ENCODE measurements around the gene C5orf15. TPM values are rescaled to one million over a fixed set of nuclear protein-coding genes. Genes with fewer than 3 reads are reported as not detected.

The C5orf15 gene
- total RNA-seq, 1 experiment from 2014 or later, result 28.8 TPM

DNA sequence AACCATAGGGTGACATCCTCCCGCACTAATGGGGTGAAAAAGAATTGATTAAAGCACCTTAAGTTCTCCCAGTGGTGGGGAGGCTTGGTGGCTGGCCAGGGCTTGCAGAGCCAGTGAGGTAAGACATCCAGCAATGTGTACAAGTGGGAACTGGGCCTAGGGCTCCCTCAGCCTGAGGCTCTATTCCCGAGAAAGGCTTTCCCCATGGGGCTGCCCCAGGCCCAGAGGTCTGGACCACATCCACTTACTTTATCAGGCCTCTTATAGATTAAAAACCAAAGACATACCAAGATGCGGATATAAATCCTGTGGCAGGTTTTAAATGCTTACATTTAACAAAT lies 35.3 kb downstream of the C5orf15 start (continued):
- TF ChIP-seq, protein P1, sequence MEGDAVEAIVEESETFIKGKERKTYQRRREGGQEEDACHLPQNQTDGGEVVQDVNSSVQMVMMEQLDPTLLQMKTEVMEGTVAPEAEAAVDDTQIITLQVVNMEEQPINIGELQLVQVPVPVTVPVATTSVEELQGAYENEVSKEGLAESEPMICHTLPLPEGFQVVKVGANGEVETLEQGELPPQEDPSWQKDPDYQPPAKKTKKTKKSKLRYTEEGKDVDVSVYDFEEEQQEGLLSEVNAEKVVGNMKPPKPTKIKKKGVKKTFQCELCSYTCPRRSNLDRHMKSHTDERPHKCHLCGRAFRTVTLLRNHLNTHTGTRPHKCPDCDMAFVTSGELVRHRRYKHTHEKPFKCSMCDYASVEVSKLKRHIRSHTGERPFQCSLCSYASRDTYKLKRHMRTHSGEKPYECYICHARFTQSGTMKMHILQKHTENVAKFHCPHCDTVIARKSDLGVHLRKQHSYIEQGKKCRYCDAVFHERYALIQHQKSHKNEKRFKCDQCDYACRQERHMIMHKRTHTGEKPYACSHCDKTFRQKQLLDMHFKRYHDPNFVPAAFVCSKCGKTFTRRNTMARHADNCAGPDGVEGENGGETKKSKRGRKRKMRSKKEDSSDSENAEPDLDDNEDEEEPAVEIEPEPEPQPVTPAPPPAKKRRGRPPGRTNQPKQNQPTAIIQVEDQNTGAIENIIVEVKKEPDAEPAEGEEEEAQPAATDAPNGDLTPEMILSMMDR (IDR thresholded peaks at IDR 0.05 in 2 of 3, conservative IDR thresholded peaks at IDR 0.05 in 1 of 3; ENCODE audit: borderline replicate concordance in 1 of 3, insufficient read depth in 1 of 3, low read depth in 2 of 3, low read length in 2 of 3), result no peak
- TF ChIP-seq ELF1 (IDR thresholded peaks at IDR 0.05; ENCODE audit: borderline replicate concordance, low read depth) (no peak), YY1 (IDR thresholded peaks at IDR 0.05; ENCODE audit: extremely low read depth, insufficient replicate concordance, low read depth, low read length) (no peak), CEBPB (IDR thresholded peaks at IDR 0.05; ENCODE audit: low read depth) (no peak)
- TF ChIP-seq, protein P2, sequence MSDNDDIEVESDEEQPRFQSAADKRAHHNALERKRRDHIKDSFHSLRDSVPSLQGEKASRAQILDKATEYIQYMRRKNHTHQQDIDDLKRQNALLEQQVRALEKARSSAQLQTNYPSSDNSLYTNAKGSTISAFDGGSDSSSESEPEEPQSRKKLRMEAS (IDR thresholded peaks at IDR 0.05), result no peak

DNA sequence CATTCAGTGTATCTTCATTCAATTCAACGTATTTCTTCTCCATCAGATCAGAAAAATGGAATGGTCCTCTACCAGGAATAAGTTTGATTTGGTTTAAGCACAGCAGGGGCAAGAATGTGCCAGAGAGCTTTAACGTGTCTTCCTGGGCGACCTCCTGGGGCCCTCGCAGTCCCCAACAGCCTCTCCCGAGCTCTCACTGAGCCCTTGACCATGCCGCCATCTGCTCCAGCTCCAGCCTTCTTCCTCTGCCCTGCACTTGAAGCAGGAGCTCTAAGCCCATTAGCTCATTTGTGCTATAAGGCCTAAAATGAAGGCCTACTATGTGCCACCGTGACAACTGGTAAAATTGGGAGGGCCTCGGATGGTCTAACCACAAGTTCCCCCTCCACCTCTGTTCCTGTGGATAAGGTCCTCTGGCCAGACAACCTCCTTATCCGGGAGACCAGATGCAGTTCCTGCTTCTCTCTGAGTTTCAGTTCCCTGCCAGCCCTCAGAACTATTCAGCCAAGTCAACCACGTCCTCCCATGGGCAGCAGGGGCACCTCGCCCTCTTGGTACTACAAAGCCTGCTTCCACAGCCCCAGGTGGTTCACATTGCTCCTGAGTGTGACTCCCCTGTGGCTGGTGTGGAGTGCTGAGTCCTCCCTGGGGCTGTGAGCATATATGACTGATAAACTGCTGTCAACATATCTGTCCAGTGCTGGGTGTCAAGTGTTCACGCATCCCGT lies 35.8 kb downstream of the C5orf15 start:
- Histone ChIP-seq H3K4me3 (replicated peaks in 1 of 2; ENCODE audit: low read depth in 1 of 2, low read length in 2 of 2) (no peak overlapping the region), H3K27me3 (ENCODE audit: insufficient read depth, low read length) (no peaks in the 10 kb centered on the region), H3K9me3 (ENCODE audit: control insufficient read depth in 1 of 2, insufficient read depth in 1 of 2, low read depth in 1 of 2, low read length in 2 of 2) (no peaks in the 10 kb centered on the region), H2AFZ (ENCODE audit: low read depth, low read length, poor library complexity, severe bottlenecking) (no peak overlapping the region), H3K79me2 (ENCODE audit: insufficient read depth, low read length) (no peaks in the 10 kb centered on the region), H3K4me2 (ENCODE audit: low read length) (no peak overlapping the region), H4K20me1 (ENCODE audit: insufficient read depth) (no peaks in the 10 kb centered on the region), H3K36me3 (ENCODE audit: control insufficient read depth in 1 of 2, insufficient read depth in 2 of 2, low read length in 2 of 2) (no peaks in the 10 kb centered on the region), H3K27ac (ENCODE audit: low read depth, low read length) (no peak overlapping the region), H3K9ac (ENCODE audit: low read length) (no peak overlapping the region), H3K9me2 (ENCODE audit: insufficient read depth) (no peaks in the 10 kb centered on the region), H3K4me1 (ENCODE audit: control insufficient read depth in 1 of 2, insufficient read depth in 2 of 2, low read length in 2 of 2) (no peaks in the 10 kb centered on the region)
- ChIA-PET CTCF (no interaction called here), POLR2A (no interaction called here), RAD21 (ENCODE audit: low non-redundant PET in 1 of 2, low total read pairs in 2 of 2, uncharacterized antibody in 2 of 2, unreplicated experiment in 2 of 2) (no interaction called here)
- no peak for ATAC-seq
- DNase-seq (ENCODE audit: low read depth, low spot score), result no peak
- no TSS peak for BruUV-seq (replicated peaks)
- intact Hi-C loops (cut with micrococcal nuclease), result no loop called here
- TF ChIP-seq RAD21 (IDR thresholded peaks at IDR 0.05; ENCODE audit: low read depth) (no peak), ELF1 (IDR thresholded peaks at IDR 0.05; ENCODE audit: borderline replicate concordance, low read depth) (no peak), POLR2AphosphoS5 (IDR thresholded peaks at IDR 0.05; ENCODE audit: low read depth, low read length) (no peak), ZNF274 (IDR thresholded peaks at IDR 0.05; ENCODE audit: low read depth, low read length) (no peak), EZH2 (IDR thresholded peaks at IDR 0.05) (no peak), FOSL1 (IDR thresholded peaks at IDR 0.05; ENCODE audit: low read depth) (no peak), YY1 (IDR thresholded peaks at IDR 0.05; ENCODE audit: extremely low read depth, insufficient replicate concordance, low read depth, low read length) (no peak), EZH2phosphoT487 (IDR thresholded peaks at IDR 0.05; ENCODE audit: borderline replicate concordance) (no peak), CEBPB (IDR thresholded peaks at IDR 0.05; ENCODE audit: low read depth) (no peak), SIN3A (IDR thresholded peaks at IDR 0.05; ENCODE audit: low read depth) (no peak)
- TF ChIP-seq, protein P2 (IDR thresholded peaks at IDR 0.05), result no peak
- TF ChIP-seq, protein P3, sequence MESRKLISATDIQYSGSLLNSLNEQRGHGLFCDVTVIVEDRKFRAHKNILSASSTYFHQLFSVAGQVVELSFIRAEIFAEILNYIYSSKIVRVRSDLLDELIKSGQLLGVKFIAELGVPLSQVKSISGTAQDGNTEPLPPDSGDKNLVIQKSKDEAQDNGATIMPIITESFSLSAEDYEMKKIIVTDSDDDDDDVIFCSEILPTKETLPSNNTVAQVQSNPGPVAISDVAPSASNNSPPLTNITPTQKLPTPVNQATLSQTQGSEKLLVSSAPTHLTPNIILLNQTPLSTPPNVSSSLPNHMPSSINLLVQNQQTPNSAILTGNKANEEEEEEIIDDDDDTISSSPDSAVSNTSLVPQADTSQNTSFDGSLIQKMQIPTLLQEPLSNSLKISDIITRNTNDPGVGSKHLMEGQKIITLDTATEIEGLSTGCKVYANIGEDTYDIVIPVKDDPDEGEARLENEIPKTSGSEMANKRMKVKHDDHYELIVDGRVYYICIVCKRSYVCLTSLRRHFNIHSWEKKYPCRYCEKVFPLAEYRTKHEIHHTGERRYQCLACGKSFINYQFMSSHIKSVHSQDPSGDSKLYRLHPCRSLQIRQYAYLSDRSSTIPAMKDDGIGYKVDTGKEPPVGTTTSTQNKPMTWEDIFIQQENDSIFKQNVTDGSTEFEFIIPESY (IDR thresholded peaks at IDR 0.05; ENCODE audit: extremely low read depth, insufficient replicate concordance, low read length), result no peak
- TF ChIP-seq, protein P4, sequence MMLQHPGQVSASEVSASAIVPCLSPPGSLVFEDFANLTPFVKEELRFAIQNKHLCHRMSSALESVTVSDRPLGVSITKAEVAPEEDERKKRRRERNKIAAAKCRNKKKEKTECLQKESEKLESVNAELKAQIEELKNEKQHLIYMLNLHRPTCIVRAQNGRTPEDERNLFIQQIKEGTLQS (IDR thresholded peaks at IDR 0.05), result no peak
- TF ChIP-seq, protein P5, sequence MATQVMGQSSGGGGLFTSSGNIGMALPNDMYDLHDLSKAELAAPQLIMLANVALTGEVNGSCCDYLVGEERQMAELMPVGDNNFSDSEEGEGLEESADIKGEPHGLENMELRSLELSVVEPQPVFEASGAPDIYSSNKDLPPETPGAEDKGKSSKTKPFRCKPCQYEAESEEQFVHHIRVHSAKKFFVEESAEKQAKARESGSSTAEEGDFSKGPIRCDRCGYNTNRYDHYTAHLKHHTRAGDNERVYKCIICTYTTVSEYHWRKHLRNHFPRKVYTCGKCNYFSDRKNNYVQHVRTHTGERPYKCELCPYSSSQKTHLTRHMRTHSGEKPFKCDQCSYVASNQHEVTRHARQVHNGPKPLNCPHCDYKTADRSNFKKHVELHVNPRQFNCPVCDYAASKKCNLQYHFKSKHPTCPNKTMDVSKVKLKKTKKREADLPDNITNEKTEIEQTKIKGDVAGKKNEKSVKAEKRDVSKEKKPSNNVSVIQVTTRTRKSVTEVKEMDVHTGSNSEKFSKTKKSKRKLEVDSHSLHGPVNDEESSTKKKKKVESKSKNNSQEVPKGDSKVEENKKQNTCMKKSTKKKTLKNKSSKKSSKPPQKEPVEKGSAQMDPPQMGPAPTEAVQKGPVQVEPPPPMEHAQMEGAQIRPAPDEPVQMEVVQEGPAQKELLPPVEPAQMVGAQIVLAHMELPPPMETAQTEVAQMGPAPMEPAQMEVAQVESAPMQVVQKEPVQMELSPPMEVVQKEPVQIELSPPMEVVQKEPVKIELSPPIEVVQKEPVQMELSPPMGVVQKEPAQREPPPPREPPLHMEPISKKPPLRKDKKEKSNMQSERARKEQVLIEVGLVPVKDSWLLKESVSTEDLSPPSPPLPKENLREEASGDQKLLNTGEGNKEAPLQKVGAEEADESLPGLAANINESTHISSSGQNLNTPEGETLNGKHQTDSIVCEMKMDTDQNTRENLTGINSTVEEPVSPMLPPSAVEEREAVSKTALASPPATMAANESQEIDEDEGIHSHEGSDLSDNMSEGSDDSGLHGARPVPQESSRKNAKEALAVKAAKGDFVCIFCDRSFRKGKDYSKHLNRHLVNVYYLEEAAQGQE (IDR thresholded peaks at IDR 0.05; ENCODE audit: low read depth), result no peak

Measured in HCT116 (cell line).